ENCODE results near the gene CALHM2.

The CALHM2 gene

GRCh38 chr10:103475437-103475836 is 23.3 kb upstream of the CALHM2 start:
- no peaks in the 10 kb centered on the region for H3K36me3 ChIP-seq (ENCODE audit: low read depth)
- peaks cover 3% of the 10 kb centered on the region for H3K4me1 ChIP-seq (ENCODE audit: insufficient read depth, poor library complexity, severe bottlenecking)
- DNase-seq (ENCODE audit: low spot score) (no peak), ATAC-seq (ENCODE audit: low read depth) (no peak)
- no peak overlapping the region for H3K27ac ChIP-seq (ENCODE audit: poor library complexity, severe bottlenecking)
- no peak overlapping the region for H3K4me3 ChIP-seq (ENCODE audit: severe bottlenecking)
- no peak for TF ChIP-seq CTCF (IDR thresholded peaks at IDR 0.05; ENCODE audit: poor library complexity, severe bottlenecking)
- H3K9me3 ChIP-seq (ENCODE audit: severe bottlenecking): no peaks in the 10 kb centered on the region
- no peaks in the 10 kb centered on the region for H3K27me3 ChIP-seq (ENCODE audit: insufficient read depth, poor library complexity, severe bottlenecking)

GRCh38 chr10:103474077-103474476 is 21.9 kb upstream of the CALHM2 start:
- no peaks in the 10 kb centered on the region for H3K4me1 ChIP-seq (ENCODE audit: insufficient read depth, poor library complexity, severe bottlenecking)
- ATAC-seq (ENCODE audit: low read depth): no peak
- no peak overlapping the region for H3K27ac ChIP-seq (ENCODE audit: poor library complexity, severe bottlenecking)
- no peaks in the 10 kb centered on the region for H3K36me3 ChIP-seq (ENCODE audit: low read depth)
- H3K4me3 ChIP-seq (ENCODE audit: severe bottlenecking): no peak overlapping the region
- no peaks in the 10 kb centered on the region for H3K9me3 ChIP-seq (ENCODE audit: severe bottlenecking)
- DNase-seq (ENCODE audit: low spot score): no peak
- H3K27me3 ChIP-seq (ENCODE audit: insufficient read depth, poor library complexity, severe bottlenecking): no peaks in the 10 kb centered on the region
- TF ChIP-seq CTCF (IDR thresholded peaks at IDR 0.05; ENCODE audit: poor library complexity, severe bottlenecking): no peak

GRCh38 chr10:103473261-103473671 is 21.1 kb upstream of the CALHM2 start:
- DNase-seq (ENCODE audit: low spot score) (no peak), ATAC-seq (ENCODE audit: low read depth) (no peak)
- Histone ChIP-seq H3K9me3 (ENCODE audit: severe bottlenecking) (no peaks in the 10 kb centered on the region), H3K27ac (ENCODE audit: poor library complexity, severe bottlenecking) (no peak overlapping the region), H3K4me1 (ENCODE audit: insufficient read depth, poor library complexity, severe bottlenecking) (no peaks in the 10 kb centered on the region), H3K4me3 (ENCODE audit: severe bottlenecking) (no peak overlapping the region), H3K27me3 (ENCODE audit: insufficient read depth, poor library complexity, severe bottlenecking) (no peaks in the 10 kb centered on the region), H3K36me3 (ENCODE audit: low read depth) (no peaks in the 10 kb centered on the region)
- TF ChIP-seq CTCF (IDR thresholded peaks at IDR 0.05; ENCODE audit: poor library complexity, severe bottlenecking): no peak

- Histone ChIP-seq H3K27ac (ENCODE audit: poor library complexity, severe bottlenecking) (no peak overlapping the region), H3K9me3 (ENCODE audit: severe bottlenecking) (no peaks in the 10 kb centered on the region), H3K4me1 (ENCODE audit: insufficient read depth, poor library complexity, severe bottlenecking) (no peaks in the 10 kb centered on the region), H3K4me3 (ENCODE audit: severe bottlenecking) (no peak overlapping the region), H3K27me3 (ENCODE audit: insufficient read depth, poor library complexity, severe bottlenecking) (no peaks in the 10 kb centered on the region), H3K36me3 (ENCODE audit: low read depth) (no peaks in the 10 kb centered on the region)
- DNase-seq (ENCODE audit: low spot score) (no peak), ATAC-seq (ENCODE audit: low read depth) (no peak)
- TF ChIP-seq CTCF (IDR thresholded peaks at IDR 0.05; ENCODE audit: poor library complexity, severe bottlenecking): no peak
These were observed 19.8 kb upstream of the CALHM2 start for GRCh38 chr10:103472005-103472404.

GRCh38 chr10:103470761-103471653 is 18.8 kb upstream of the CALHM2 start:
- Histone ChIP-seq H3K9me3 (ENCODE audit: severe bottlenecking) (no peaks in the 10 kb centered on the region), H3K36me3 (ENCODE audit: low read depth) (no peaks in the 10 kb centered on the region), H3K4me3 (ENCODE audit: severe bottlenecking) (no peak overlapping the region), H3K27ac (ENCODE audit: poor library complexity, severe bottlenecking) (no peak overlapping the region), H3K4me1 (ENCODE audit: insufficient read depth, poor library complexity, severe bottlenecking) (no peaks in the 10 kb centered on the region), H3K27me3 (ENCODE audit: insufficient read depth, poor library complexity, severe bottlenecking) (no peaks in the 10 kb centered on the region)
- no peak for TF ChIP-seq CTCF (IDR thresholded peaks at IDR 0.05; ENCODE audit: poor library complexity, severe bottlenecking)
- ATAC-seq (ENCODE audit: low read depth) (no peak), DNase-seq (ENCODE audit: low spot score) (no peak)

All from RWPE2 (cell line).